ENCODE data around the gene RAET1G.
"Not testable (repeated sequence)": the region's sequence is repeated elsewhere in the genome, so short reads cannot be mapped to it uniquely, and the experiment has no call there.

RAET1G gene

DNA sequence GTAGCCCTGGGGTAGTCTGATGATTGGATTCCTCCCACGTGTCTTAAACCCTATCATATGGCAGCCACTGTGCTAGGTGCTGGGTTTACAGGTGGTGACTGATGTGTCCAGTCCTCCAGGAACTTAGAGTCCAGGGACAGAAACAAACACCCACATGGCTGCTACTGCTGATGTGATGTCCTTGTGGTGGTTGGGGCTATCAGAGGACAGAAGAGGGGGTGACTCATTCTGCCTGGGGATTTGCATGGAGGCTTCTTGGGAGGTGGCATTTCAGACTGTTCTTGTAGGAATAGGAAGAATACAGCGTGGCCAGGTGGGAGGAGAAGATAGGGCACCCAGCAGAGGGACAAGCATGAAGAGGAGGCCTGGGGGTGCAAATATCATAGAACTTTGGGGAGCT, 9.8 kb downstream of the RAET1G start:
- Histone ChIP-seq H4K5ac (ENCODE audit: low read length) (no peak overlapping the region), H3K56ac (ENCODE audit: low read length) (no peak overlapping the region), H2BK120ac (ENCODE audit: low read depth, low read length) (no peak overlapping the region), H3K36me3 (ENCODE audit: control insufficient read depth, insufficient read depth, low read length) (no peaks in the 10 kb centered on the region), H2AK5ac (ENCODE audit: low read length) (no peak overlapping the region), H2BK15ac (replicated peaks; ENCODE audit: low read depth) (no peak overlapping the region), H2BK5ac (ENCODE audit: low read length) (no peak overlapping the region), H3K9ac (ENCODE audit: low read length) (no peak overlapping the region), H3K4me2 (ENCODE audit: low read length) (no peak overlapping the region), H3K4me3 (ENCODE audit: low read length) (no peak overlapping the region), H3K79me2 (ENCODE audit: control insufficient read depth, insufficient read depth, low read length) (no peaks in the 10 kb centered on the region), H3K79me1 (ENCODE audit: low read length) (no peaks in the 10 kb centered on the region), H3K4ac (ENCODE audit: low read depth, low read length) (no peak overlapping the region), H3K23ac (ENCODE audit: low read length) (no peak overlapping the region), H3K18ac (ENCODE audit: low read length) (no peak overlapping the region), H3K27me3 (ENCODE audit: insufficient read depth, low read length, poor library complexity) (no peaks in the 10 kb centered on the region), H4K8ac (ENCODE audit: low read depth, low read length) (no peak overlapping the region), H3K4me1 (ENCODE audit: control insufficient read depth, low read depth, low read length) (no peaks in the 10 kb centered on the region), H3K27ac (ENCODE audit: low read depth, low read length) (no peak overlapping the region)
- DNase-seq = no peak
- WGBS (ENCODE audit: extremely low coverage, insufficient coverage, low lambda C conversion rate) = no CpG with 5 or more reads among the region's 2 CpGs

DNA sequence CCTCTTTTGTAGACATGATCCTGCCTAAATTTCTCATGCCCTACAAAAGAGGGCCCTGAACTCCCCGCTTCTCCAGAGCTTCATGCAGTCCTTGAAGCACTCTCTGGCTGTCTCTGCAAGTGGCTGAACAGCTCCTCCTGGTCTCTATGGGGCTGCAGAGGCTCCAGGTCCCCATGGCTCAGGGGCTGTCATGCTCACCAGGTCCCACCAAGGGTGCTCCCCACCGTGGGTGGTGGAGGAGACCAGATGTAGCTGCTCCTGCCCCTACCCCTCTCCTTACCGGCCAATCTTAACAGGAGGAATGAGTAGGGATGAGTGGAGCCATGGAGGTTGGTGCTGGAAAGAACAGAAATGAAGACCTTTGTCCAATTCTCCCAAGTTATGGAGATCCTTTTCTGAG, 10.2 kb downstream of the RAET1G start:
- not testable (repeated sequence) for H2AK5ac ChIP-seq (ENCODE audit: low read length); H3K79me1 ChIP-seq (ENCODE audit: low read length); H3K27me3 ChIP-seq (ENCODE audit: insufficient read depth, low read length, poor library complexity); H3K18ac ChIP-seq (ENCODE audit: low read length); H3K4me3 ChIP-seq (ENCODE audit: low read length); H2BK120ac ChIP-seq (ENCODE audit: low read depth, low read length); H3K9ac ChIP-seq (ENCODE audit: low read length); H2BK15ac ChIP-seq (replicated peaks; ENCODE audit: low read depth); DNase-seq; H3K4me1 ChIP-seq (ENCODE audit: control insufficient read depth, low read depth, low read length); H3K56ac ChIP-seq (ENCODE audit: low read length); H3K79me2 ChIP-seq (ENCODE audit: control insufficient read depth, insufficient read depth, low read length); H3K36me3 ChIP-seq (ENCODE audit: control insufficient read depth, insufficient read depth, low read length); H3K4ac ChIP-seq (ENCODE audit: low read depth, low read length); H4K8ac ChIP-seq (ENCODE audit: low read depth, low read length); H3K23ac ChIP-seq (ENCODE audit: low read length); H3K4me2 ChIP-seq (ENCODE audit: low read length); H4K5ac ChIP-seq (ENCODE audit: low read length); H3K27ac ChIP-seq (ENCODE audit: low read depth, low read length); H2BK5ac ChIP-seq (ENCODE audit: low read length)
- no CpG with 5 or more reads among the region's 3 CpGs for WGBS (ENCODE audit: extremely low coverage, insufficient coverage, low lambda C conversion rate)

DNA sequence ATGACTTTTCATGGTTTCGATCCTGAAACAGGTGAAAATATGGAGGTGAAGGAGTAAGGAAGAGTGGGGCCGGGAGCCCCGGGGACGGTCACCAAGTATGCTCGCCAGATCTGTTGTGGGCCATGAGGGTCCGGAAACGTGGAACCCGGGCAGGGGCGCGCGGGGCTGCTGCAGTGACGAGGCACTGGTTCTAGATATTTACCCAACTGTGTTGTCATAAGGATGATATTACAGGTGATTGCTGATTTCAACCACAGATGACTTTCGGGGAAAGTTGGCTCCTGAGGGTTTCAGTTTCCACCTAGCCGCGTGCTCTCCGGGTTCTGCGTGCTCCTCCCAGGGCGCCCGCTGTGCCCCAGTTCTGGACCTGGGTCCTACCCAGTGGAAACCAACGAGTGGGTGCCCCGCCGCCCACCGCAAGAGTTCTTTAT, 12.2 kb downstream of the RAET1G start:
- Histone ChIP-seq H3K27me3 (ENCODE audit: insufficient read depth, low read length, poor library complexity) (no peaks in the 10 kb centered on the region), H3K27ac (ENCODE audit: low read depth, low read length) (no peak overlapping the region), H3K4me2 (ENCODE audit: low read length) (no peak overlapping the region), H3K79me1 (ENCODE audit: low read length) (no peaks in the 10 kb centered on the region), H3K4me3 (ENCODE audit: low read length) (no peak overlapping the region), H2BK5ac (ENCODE audit: low read length) (no peak overlapping the region), H2BK15ac (replicated peaks; ENCODE audit: low read depth) (no peak overlapping the region), H3K23ac (ENCODE audit: low read length) (no peak overlapping the region), H3K36me3 (ENCODE audit: control insufficient read depth, insufficient read depth, low read length) (no peaks in the 10 kb centered on the region), H3K18ac (ENCODE audit: low read length) (no peak overlapping the region), H3K4ac (ENCODE audit: low read depth, low read length) (no peak overlapping the region), H3K56ac (ENCODE audit: low read length) (no peak overlapping the region), H3K9ac (ENCODE audit: low read length) (no peak overlapping the region), H2AK5ac (ENCODE audit: low read length) (no peak overlapping the region), H3K79me2 (ENCODE audit: control insufficient read depth, insufficient read depth, low read length) (no peaks in the 10 kb centered on the region), H3K4me1 (ENCODE audit: control insufficient read depth, low read depth, low read length) (no peaks in the 10 kb centered on the region), H2BK120ac (ENCODE audit: low read depth, low read length) (no peak overlapping the region), H4K5ac (ENCODE audit: low read length) (no peak overlapping the region), H4K8ac (ENCODE audit: low read depth, low read length) (no peak overlapping the region)
- WGBS (ENCODE audit: extremely low coverage, insufficient coverage, low lambda C conversion rate) = no CpG with 5 or more reads among the region's 23 CpGs
- DNase-seq = no peak

DNA sequence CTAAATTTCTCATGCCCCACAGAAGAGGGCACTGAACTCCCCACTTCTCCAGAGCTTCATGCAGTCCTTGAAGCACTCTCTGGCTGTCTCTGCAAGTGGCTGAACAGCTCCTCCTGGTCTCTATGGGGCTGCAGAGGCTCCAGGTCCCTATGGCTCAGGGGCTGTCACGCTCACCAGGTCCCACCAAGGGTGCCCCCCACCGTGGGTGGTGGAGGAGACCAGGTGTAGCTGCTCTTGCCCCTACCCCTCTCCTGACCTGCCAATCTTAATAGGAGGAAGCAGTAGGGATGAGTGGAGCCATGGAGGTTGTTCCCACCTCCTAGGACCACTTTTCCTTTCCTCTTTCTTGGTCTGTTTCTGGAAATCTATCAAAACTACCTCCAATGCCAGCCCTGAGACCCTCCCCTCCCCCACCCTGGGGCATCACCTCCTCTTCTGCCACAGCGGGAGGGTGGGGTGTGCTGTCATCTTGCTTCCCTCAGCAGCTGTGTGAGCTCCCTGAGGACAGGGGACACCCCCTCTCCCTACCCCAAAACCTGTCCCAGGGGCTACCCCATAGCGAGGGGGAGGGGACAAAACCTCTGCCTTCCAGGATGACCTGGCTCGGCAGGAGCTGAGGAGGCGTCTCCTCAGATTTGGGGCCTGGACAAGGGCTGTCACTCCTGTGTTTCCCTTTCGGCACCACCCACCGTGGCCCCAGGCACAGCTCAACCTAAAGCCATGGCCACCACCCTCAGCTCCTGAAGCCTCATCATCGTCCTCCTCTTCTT, 13.0 kb downstream of the RAET1G start:
- H3K4me3 ChIP-seq (ENCODE audit: low read length) = no peak overlapping the region

DNA sequence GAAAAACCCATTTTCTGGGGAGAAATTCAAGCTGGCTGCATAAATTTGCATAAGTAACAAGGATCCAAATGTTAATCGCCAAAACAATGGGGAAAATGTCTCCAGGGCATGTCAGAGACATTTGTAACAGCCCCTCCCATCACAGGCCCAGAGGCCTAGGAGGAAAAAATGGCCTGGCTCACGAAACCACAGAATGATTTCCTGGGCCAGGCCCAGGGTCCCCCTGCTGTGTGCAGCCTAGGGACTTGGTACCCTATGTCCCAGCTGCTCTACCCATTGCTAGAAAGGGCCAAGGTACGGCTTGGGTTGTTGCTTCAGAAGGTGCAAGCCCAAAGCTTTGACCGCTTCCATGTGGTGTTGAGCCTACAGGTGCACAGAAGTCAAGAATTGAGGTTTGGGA, 14.4 kb downstream of the RAET1G start:
- H3K23ac ChIP-seq (ENCODE audit: low read length); H3K4ac ChIP-seq (ENCODE audit: low read depth, low read length); H3K4me2 ChIP-seq (ENCODE audit: low read length); H3K4me1 ChIP-seq (ENCODE audit: control insufficient read depth, low read depth, low read length); H2AK5ac ChIP-seq (ENCODE audit: low read length); DNase-seq; H3K79me2 ChIP-seq (ENCODE audit: control insufficient read depth, insufficient read depth, low read length); H3K27ac ChIP-seq (ENCODE audit: low read depth, low read length); H3K4me3 ChIP-seq (ENCODE audit: low read length); H2BK15ac ChIP-seq (replicated peaks; ENCODE audit: low read depth); H3K18ac ChIP-seq (ENCODE audit: low read length); H2BK5ac ChIP-seq (ENCODE audit: low read length); H3K27me3 ChIP-seq (ENCODE audit: insufficient read depth, low read length, poor library complexity); H4K5ac ChIP-seq (ENCODE audit: low read length); H4K8ac ChIP-seq (ENCODE audit: low read depth, low read length); H3K79me1 ChIP-seq (ENCODE audit: low read length); H3K36me3 ChIP-seq (ENCODE audit: control insufficient read depth, insufficient read depth, low read length); H2BK120ac ChIP-seq (ENCODE audit: low read depth, low read length); H3K9ac ChIP-seq (ENCODE audit: low read length); H3K56ac ChIP-seq (ENCODE audit: low read length): not testable (repeated sequence)
- no CpG with 5 or more reads among the region's 4 CpGs for WGBS (ENCODE audit: extremely low coverage, insufficient coverage, low lambda C conversion rate)

More for the DNA sequence above, 13.0 kb downstream of the RAET1G start:
- Histone ChIP-seq H2BK15ac (replicated peaks; ENCODE audit: low read depth) (no peak overlapping the region), H3K18ac (ENCODE audit: low read length) (no peak overlapping the region), H3K27me3 (ENCODE audit: insufficient read depth, low read length, poor library complexity) (no peaks in the 10 kb centered on the region), H3K4me1 (ENCODE audit: control insufficient read depth, low read depth, low read length) (no peaks in the 10 kb centered on the region), H4K8ac (ENCODE audit: low read depth, low read length) (no peak overlapping the region), H3K36me3 (ENCODE audit: control insufficient read depth, insufficient read depth, low read length) (no peaks in the 10 kb centered on the region), H3K79me2 (ENCODE audit: control insufficient read depth, insufficient read depth, low read length) (no peaks in the 10 kb centered on the region), H3K79me1 (ENCODE audit: low read length) (no peaks in the 10 kb centered on the region), H2AK5ac (ENCODE audit: low read length) (no peak overlapping the region), H3K4ac (ENCODE audit: low read depth, low read length) (no peak overlapping the region), H3K9ac (ENCODE audit: low read length) (no peak overlapping the region), H2BK120ac (ENCODE audit: low read depth, low read length) (no peak overlapping the region), H2BK5ac (ENCODE audit: low read length) (no peak overlapping the region), H3K56ac (ENCODE audit: low read length) (no peak overlapping the region), H4K5ac (ENCODE audit: low read length) (no peak overlapping the region), H3K4me2 (ENCODE audit: low read length) (no peak overlapping the region), H3K27ac (ENCODE audit: low read depth, low read length) (no peak overlapping the region), H3K23ac (ENCODE audit: low read length) (no peak overlapping the region)
- WGBS (ENCODE audit: extremely low coverage, insufficient coverage, low lambda C conversion rate) = no CpG with 5 or more reads among the region's 9 CpGs
- no peak for DNase-seq

DNA sequence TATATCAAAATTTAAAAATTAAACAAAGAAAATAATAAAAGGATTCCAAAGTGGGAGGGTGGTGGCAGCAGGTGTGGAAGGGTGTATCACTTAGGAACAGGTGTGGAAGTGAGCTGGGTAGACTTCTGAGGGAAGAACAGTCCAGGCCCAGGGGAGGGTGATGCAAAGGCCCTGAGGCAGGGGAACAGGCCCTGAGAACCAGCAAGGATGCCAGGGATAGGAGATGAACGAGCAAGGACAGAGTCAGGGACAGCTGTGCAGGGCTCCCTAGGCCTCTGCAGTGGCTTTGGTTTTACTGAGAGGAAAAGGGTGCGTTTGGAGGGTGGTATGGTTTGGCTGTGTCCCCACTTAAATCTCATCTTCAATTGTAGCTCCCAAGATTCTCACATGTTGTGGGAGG, 15.6 kb downstream of the RAET1G start:
- no peaks in the 10 kb centered on the region for H3K27me3 ChIP-seq (ENCODE audit: insufficient read depth, low read length, poor library complexity)
- no peaks in the 10 kb centered on the region for H3K79me1 ChIP-seq (ENCODE audit: low read length)
- H2AK5ac ChIP-seq (ENCODE audit: low read length) = no peak overlapping the region
- H2BK5ac ChIP-seq (ENCODE audit: low read length) = no peak overlapping the region
- no peak overlapping the region for H4K8ac ChIP-seq (ENCODE audit: low read depth, low read length)
- H3K4ac ChIP-seq (ENCODE audit: low read depth, low read length) = no peak overlapping the region
- no peak overlapping the region for H3K4me3 ChIP-seq (ENCODE audit: low read length)
- WGBS (ENCODE audit: extremely low coverage, insufficient coverage, low lambda C conversion rate) = no CpG with 5 or more reads among the region's 2 CpGs
- no peak overlapping the region for H2BK120ac ChIP-seq (ENCODE audit: low read depth, low read length)
- no peak overlapping the region for H3K56ac ChIP-seq (ENCODE audit: low read length)
- no peaks in the 10 kb centered on the region for H3K4me1 ChIP-seq (ENCODE audit: control insufficient read depth, low read depth, low read length)
- H2BK15ac ChIP-seq (replicated peaks; ENCODE audit: low read depth) = no peak overlapping the region
- no peak overlapping the region for H3K27ac ChIP-seq (ENCODE audit: low read depth, low read length)
- no peak overlapping the region for H3K9ac ChIP-seq (ENCODE audit: low read length)
- no peak overlapping the region for H3K23ac ChIP-seq (ENCODE audit: low read length)
- no peak overlapping the region for H3K4me2 ChIP-seq (ENCODE audit: low read length)
- no peaks in the 10 kb centered on the region for H3K79me2 ChIP-seq (ENCODE audit: control insufficient read depth, insufficient read depth, low read length)
- H3K18ac ChIP-seq (ENCODE audit: low read length) = no peak overlapping the region
- DNase-seq = no peak
- H3K36me3 ChIP-seq (ENCODE audit: control insufficient read depth, insufficient read depth, low read length) = no peaks in the 10 kb centered on the region
- H4K5ac ChIP-seq (ENCODE audit: low read length) = no peak overlapping the region

Data from mesendoderm (in vitro differentiated cells).